Measurements from ENCODE around the gene SEMA7A. TPM values are rescaled to one million over a fixed set of nuclear protein-coding genes. Genes with fewer than 3 reads are reported as not detected.
A peak's percentile ranks its signal among the peaks of the same experiment; 100 is the strongest.
"Not testable (repeated sequence)": the region's sequence is repeated elsewhere in the genome, so short reads cannot be mapped to it uniquely, and the experiment has no call there.

SEMA7A gene, protein sequence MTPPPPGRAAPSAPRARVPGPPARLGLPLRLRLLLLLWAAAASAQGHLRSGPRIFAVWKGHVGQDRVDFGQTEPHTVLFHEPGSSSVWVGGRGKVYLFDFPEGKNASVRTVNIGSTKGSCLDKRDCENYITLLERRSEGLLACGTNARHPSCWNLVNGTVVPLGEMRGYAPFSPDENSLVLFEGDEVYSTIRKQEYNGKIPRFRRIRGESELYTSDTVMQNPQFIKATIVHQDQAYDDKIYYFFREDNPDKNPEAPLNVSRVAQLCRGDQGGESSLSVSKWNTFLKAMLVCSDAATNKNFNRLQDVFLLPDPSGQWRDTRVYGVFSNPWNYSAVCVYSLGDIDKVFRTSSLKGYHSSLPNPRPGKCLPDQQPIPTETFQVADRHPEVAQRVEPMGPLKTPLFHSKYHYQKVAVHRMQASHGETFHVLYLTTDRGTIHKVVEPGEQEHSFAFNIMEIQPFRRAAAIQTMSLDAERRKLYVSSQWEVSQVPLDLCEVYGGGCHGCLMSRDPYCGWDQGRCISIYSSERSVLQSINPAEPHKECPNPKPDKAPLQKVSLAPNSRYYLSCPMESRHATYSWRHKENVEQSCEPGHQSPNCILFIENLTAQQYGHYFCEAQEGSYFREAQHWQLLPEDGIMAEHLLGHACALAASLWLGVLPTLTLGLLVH
- total RNA-seq: 1 to 10 TPM in 3 of 4 donors, under 1 TPM in 1; 0.20 to 5.6 (median 3.1) TPM

DNA sequence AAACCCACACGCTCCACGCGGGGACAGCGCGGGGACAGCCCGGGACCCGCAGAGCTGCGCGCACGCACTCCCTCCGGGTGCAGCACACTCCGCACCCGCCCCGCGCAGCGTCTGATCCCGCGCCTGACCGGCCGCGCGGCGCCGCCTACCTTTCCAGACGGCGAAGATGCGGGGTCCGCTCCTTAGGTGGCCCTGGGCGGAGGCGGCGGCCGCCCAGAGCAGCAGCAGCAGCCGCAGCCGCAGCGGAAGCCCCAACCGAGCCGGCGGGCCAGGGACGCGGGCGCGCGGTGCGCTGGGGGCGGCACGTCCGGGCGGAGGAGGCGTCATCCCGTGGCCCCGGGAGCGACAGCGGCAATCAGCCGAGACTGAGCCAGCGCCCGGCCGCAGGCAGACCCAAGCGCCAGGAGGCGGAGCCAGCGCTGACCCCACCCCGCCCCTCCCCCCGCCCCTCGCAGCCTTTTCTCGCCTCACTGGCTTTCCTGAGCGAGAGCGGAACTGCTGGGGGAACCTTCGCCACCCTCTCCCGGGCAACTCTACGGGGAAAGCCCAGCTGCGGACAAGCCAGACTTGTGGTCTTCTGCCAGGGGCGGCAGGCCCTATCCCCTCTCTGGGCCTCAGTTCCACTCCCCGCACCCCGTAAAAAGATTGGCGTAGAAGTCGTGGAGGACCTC, at the start of gene SEMA7A:
TSS of gene SEMA7A (minus strand) at position 367 of the 671 bp plus-strand sequence. CDS start at position 327, 40 bp downstream.
- Histone ChIP-seq H3K4me1 (peaks cover 0 to 17% (median 12%) of the 10 kb centered on the region in 4 donors), H3K36me3 (no peaks in the 10 kb centered on the region), H3K27ac (peak within 1 kb of the TSS; percentile 39 to 74 (median 59)), H3K9me3 (no peaks in the 10 kb centered on the region), H3K27me3 (peaks cover 41% of the 10 kb centered on the region), H3K4me3 (peak within 1 kb of the TSS; percentile 41 to 74 (median 59))
- DNase-seq: peak; percentile 84
- intact Hi-C loops (cut with DNase I; ENCODE audit: low total_unique reads) (no loop called here), in situ Hi-C loops (cut with MboI; ENCODE audit: low pct_ligation_motif_present in 1 of 4, low pct_unique_long_range_greater_than_20kb in 1 of 4, low sequenced_read_pairs in 3 of 4) (no loop called here)
- WGBS, 2 donors (ENCODE audit: low coverage in 1 of 2): 4% methylated on average over 44 of the region's 75 CpGs; no CpG with 5 or more reads in 1 of the 2 donors
- peak; percentile 9 for TF ChIP-seq POLR2A (IDR thresholded peaks at IDR 0.05)
- TF ChIP-seq EP300 (IDR thresholded peaks at IDR 0.05; ENCODE audit: low read depth): no peak
- TF ChIP-seq, protein P1, sequence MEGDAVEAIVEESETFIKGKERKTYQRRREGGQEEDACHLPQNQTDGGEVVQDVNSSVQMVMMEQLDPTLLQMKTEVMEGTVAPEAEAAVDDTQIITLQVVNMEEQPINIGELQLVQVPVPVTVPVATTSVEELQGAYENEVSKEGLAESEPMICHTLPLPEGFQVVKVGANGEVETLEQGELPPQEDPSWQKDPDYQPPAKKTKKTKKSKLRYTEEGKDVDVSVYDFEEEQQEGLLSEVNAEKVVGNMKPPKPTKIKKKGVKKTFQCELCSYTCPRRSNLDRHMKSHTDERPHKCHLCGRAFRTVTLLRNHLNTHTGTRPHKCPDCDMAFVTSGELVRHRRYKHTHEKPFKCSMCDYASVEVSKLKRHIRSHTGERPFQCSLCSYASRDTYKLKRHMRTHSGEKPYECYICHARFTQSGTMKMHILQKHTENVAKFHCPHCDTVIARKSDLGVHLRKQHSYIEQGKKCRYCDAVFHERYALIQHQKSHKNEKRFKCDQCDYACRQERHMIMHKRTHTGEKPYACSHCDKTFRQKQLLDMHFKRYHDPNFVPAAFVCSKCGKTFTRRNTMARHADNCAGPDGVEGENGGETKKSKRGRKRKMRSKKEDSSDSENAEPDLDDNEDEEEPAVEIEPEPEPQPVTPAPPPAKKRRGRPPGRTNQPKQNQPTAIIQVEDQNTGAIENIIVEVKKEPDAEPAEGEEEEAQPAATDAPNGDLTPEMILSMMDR (IDR thresholded peaks at IDR 0.05): no peak
- TF ChIP-seq POLR2AphosphoS5 (IDR thresholded peaks at IDR 0.05): peak; percentile 55 to 74 (median 55)

DNA sequence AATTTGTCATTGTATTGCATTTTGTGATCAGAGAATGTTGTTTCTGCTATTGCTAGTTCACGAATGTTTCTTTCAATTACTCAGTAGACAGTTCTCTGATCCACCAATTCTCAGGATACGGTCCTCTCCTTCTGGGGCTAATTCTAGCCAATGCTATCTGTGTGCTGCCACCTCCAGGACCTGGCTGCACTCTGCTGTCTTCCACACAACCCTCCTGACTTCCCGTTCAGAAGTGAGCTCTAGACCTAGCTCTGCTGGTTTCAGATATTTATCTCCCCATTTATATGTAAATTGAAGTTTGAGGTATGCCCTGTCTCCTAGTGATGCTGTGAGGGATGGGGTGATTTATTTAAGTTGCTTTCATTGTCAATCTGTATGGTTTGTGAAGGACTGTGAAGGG, 48.9 kb upstream of the SEMA7A start:
- DNase-seq: no peak
- intact Hi-C loops (cut with DNase I; ENCODE audit: low total_unique reads): no loop called here
- 67 to 82% methylated on average over 3 of the region's 3 CpGs for WGBS, 2 donors (ENCODE audit: low coverage in 1 of 2)
- Histone ChIP-seq H3K27ac (no peak overlapping the region), H3K27me3 (no peaks in the 10 kb centered on the region), H3K36me3 (no peaks in the 10 kb centered on the region), H3K9me3 (no peaks in the 10 kb centered on the region), H3K4me3 (no peak overlapping the region), H3K4me1 (no peaks in the 10 kb centered on the region)
- in situ Hi-C loops (cut with MboI; ENCODE audit: low pct_ligation_motif_present in 1 of 4, low pct_unique_long_range_greater_than_20kb in 1 of 4, low sequenced_read_pairs in 3 of 4): no loop called here
- TF ChIP-seq POLR2A (IDR thresholded peaks at IDR 0.05) (no peak), POLR2AphosphoS5 (IDR thresholded peaks at IDR 0.05) (no peak), EP300 (IDR thresholded peaks at IDR 0.05; ENCODE audit: low read depth) (no peak)
- TF ChIP-seq, protein P1 (IDR thresholded peaks at IDR 0.05): no peak

DNA sequence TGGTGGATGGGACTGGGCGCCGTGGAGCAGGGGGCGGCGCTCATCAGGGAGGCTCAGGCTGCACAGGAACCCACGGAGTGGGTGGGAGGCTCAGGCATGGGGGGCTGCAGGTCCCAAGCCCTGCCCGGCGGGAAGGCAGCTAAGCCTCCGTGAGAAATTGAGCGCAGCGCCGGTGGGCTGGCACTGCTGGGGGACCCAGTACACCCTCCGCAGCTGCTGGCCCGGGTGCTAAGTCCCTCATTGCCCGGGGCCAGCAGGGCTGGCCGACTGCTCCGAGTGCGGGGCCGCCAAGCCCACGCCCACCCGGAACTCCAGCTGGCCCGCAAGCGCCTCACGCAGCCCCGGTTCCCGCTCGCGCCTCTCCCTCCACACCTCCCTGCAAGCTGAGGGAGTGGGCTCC, 46.6 kb upstream of the SEMA7A start:
- H3K27ac ChIP-seq; H3K36me3 ChIP-seq; intact Hi-C loops (cut with DNase I; ENCODE audit: low total_unique reads); DNase-seq; H3K4me1 ChIP-seq; in situ Hi-C loops (cut with MboI; ENCODE audit: low pct_ligation_motif_present in 1 of 4, low pct_unique_long_range_greater_than_20kb in 1 of 4, low sequenced_read_pairs in 3 of 4); H3K9me3 ChIP-seq; H3K4me3 ChIP-seq; H3K27me3 ChIP-seq: not testable (repeated sequence)
- 93% methylated on average over 18 of the region's 27 CpGs; no CpG with 5 or more reads in 1 of the 2 donors for WGBS, 2 donors (ENCODE audit: low coverage in 1 of 2)

DNA sequence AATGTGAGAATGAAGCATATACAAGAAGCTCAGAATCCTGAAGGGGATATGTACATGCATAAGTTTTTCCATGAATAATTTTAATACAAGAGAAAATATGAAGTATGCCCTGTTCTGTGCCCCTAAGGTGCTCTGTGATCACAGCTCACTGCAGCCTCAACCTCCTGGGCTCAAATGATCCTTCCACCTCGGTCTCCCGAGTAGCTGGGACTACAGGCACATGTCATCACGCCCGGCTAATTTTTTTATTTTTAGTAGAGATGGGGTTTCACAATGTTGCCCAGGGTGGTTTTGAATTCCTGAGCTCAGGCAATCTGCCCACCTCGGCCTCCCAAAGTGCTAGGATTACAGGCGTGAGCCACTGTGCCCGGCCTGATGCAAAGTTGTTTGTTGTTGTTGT, 37.9 kb upstream of the SEMA7A start:
- H3K9me3 ChIP-seq; DNase-seq; H3K4me3 ChIP-seq; H3K27me3 ChIP-seq; in situ Hi-C loops (cut with MboI; ENCODE audit: low pct_ligation_motif_present in 1 of 4, low pct_unique_long_range_greater_than_20kb in 1 of 4, low sequenced_read_pairs in 3 of 4); intact Hi-C loops (cut with DNase I; ENCODE audit: low total_unique reads); H3K36me3 ChIP-seq; H3K27ac ChIP-seq; H3K4me1 ChIP-seq: not testable (repeated sequence)
- 95% methylated on average over 7 of the region's 7 CpGs; no CpG with 5 or more reads in 1 of the 2 donors for WGBS, 2 donors (ENCODE audit: low coverage in 1 of 2)

Data from transverse colon (tissue), 4 donors.